Cardiac muscle cell (in vitro differentiated cells and primary cell): Measurements from ENCODE around the gene TRMT61A. TPM values are rescaled to one million over a fixed set of nuclear protein-coding genes. Genes with fewer than 3 reads are reported as not detected.

Experiments
- DNase-seq, 2 donors: peaks; one replicate each; pipeline versions ENCODE4 v3.0.0 to v3.0.0-alpha.2; 2010 to 2017; ENCODE audit warnings: low read depth in 1 of 2, low spot score in 1 of 2
- H3K27ac ChIP-seq: fragments of 200-600 bp; sonication (generic); 2 replicates; pipeline ENCODE4 v1.5.1; 2016
- H3K27me3 ChIP-seq: fragments of 200-600 bp; sonication (generic); 2 replicates; pipeline ENCODE4 v1.6.0; 2016; ENCODE audit warnings: control low read depth
- H3K36me3 ChIP-seq: fragments of 200-600 bp; sonication (generic); 2 replicates; pipeline ENCODE4 v1.5.1; 2016; ENCODE audit warnings: control low read depth
- H3K4me1 ChIP-seq: fragments of 200-600 bp; sonication (generic); 2 replicates; pipeline ENCODE4 v1.8.1; 2017; ENCODE audit warnings: low read depth, mild to moderate bottlenecking, mixed run types
- H3K4me3 ChIP-seq: fragments of 200-600 bp; sonication (generic); 2 replicates; pipeline ENCODE4 v1.5.1; 2016; ENCODE audit warnings: mild to moderate bottlenecking
- H3K9me3 ChIP-seq: fragments of 200-600 bp; sonication (generic); 2 replicates; pipeline ENCODE4 v1.5.1; 2017; ENCODE audit warnings: low read depth, mild to moderate bottlenecking, control low read depth
- polyA plus RNA-seq: library from polyadenylated mRNA; unstranded; fragments of >200 nt; fragmentation: Nextera tagmentation; extraction: Ambion mirVana; gene quantifications from 2 replicates; pipeline ENCODE4 v1.2.1, GENCODE V29; 2016
- total RNA-seq: library from RNA; depleted of rRNA; stranded (reverse); fragments of >200 nt; gene quantifications from 2 replicates; pipeline ENCODE4 v1.2.3, GENCODE V29; 2016
- TF ChIP-seq, protein P1 (sequence below): IDR thresholded peaks from 2 replicates; pipeline ENCODE4 v1.5.1; 2012; ENCODE audit warnings: low read depth, mild to moderate bottlenecking, low read length

The TRMT61A gene
- total RNA-seq, result 5.7 and 7.5 TPM in 2 replicates
- 5.6 and 7.4 TPM in 2 replicates for polyA plus RNA-seq

DNA sequence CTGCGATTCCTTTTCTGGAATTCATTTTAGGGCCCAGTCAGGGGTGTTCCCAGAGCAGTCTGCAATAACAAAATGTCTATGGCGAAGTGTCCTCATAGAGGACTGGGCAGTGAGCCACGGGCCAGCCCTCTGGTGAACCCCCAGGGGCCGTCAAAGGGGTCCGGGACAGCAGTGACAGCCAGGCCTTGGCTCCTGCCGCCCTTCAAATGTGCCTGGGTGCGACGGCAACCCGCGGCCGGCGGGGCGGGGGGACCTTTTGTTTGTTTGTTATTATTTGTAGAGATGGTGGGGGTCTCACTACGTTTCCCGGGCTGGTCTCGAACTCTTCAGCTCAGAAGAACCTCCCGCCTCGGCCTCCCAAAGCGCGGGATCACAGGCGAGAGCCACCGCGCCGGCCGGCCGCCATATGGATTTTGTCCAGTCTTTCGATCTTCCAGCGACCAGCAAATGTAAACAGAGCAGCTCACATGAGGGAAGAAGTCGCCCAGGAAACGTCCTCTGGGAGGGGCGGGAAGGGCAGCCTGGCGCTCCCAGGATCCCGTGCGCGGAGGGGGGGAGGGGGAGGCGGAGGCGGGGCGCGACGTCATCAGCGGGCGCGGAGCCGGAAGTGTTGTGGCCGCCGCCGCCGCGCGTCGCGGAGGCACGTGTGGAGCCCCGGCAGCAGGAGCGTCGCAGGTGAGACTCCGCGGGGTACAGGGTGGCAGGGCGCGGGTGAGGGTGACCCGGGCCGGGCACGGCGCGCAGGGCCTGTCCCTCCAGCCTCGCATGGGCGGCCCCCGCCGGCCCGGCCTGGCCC, at the start of gene TRMT61A:
Gene TRMT61A (plus strand): TSS at position 610 of the 796 bp plus-strand sequence. CDS start 783 bp downstream, outside the sequence.
- Histone ChIP-seq H3K36me3 (no peaks in the 10 kb centered on the region), H3K4me3 (peak within 1 kb of the TSS; percentile 70), H3K4me1 (peaks cover 9% of the 10 kb centered on the region), H3K27me3 (peaks cover 2% of the 10 kb centered on the region), H3K27ac (peak within 1 kb of the TSS; percentile 84), H3K9me3 (no peaks in the 10 kb centered on the region)
- peak; percentile 92 to 94 for DNase-seq
- TF ChIP-seq, protein P1, sequence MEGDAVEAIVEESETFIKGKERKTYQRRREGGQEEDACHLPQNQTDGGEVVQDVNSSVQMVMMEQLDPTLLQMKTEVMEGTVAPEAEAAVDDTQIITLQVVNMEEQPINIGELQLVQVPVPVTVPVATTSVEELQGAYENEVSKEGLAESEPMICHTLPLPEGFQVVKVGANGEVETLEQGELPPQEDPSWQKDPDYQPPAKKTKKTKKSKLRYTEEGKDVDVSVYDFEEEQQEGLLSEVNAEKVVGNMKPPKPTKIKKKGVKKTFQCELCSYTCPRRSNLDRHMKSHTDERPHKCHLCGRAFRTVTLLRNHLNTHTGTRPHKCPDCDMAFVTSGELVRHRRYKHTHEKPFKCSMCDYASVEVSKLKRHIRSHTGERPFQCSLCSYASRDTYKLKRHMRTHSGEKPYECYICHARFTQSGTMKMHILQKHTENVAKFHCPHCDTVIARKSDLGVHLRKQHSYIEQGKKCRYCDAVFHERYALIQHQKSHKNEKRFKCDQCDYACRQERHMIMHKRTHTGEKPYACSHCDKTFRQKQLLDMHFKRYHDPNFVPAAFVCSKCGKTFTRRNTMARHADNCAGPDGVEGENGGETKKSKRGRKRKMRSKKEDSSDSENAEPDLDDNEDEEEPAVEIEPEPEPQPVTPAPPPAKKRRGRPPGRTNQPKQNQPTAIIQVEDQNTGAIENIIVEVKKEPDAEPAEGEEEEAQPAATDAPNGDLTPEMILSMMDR, result no peak

DNA sequence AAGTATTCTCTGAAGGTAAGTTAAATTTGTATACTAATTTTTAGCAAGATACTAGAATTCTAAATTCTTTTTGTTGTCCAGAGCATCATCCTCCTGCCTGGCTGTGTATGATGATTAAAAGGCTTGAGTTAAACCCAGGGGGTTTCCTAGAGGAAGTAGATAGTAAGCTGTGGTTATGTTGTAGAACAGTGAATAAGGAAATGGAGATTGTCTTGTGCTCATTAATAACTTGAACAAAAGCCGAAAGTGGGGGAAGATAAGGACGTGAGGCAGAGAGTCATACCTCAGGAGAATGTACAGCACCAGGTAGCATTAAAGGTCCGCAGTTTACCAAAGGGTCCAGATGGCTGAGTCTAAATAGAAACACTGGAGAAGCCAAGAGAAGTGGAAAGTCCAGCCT, 48.4 kb upstream of the TRMT61A start:
- H3K36me3 ChIP-seq, result peaks cover 38% of the 10 kb centered on the region
- TF ChIP-seq, protein P1, result no peak

DNA sequence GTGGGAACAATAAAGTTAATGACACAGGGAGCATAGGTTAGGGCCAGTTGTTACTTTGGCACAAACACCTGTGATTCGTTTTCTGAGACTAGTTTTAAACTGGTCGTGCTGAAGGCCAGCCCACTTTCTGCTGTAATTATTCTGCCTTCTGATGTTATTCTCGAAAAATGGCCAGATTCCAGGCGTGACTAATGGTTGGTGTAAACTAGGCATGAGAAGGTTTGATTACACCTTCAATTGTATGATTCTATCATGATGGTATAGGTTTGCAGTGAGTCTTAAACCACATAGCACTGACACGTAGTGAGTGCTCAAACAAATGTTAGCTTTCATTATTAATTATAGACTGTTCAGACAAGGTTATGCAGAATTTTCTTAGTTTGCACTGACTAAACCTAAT, 45.4 kb upstream of the TRMT61A start:
- no peak overlapping the region for H3K4me3 ChIP-seq
- no peaks in the 10 kb centered on the region for H3K27me3 ChIP-seq
- no peak overlapping the region for H3K27ac ChIP-seq
- H3K9me3 ChIP-seq, result no peaks in the 10 kb centered on the region
- DNase-seq, result peak in 1 of 2 donors; percentile 64
- peaks cover 25% of the 10 kb centered on the region for H3K36me3 ChIP-seq
- TF ChIP-seq, protein P1, result no peak
- H3K4me1 ChIP-seq, result no peaks in the 10 kb centered on the region

More for the DNA sequence above, 48.4 kb upstream of the TRMT61A start:
- Histone ChIP-seq H3K4me3 (no peak overlapping the region), H3K27ac (no peak overlapping the region), H3K27me3 (no peaks in the 10 kb centered on the region), H3K9me3 (no peaks in the 10 kb centered on the region), H3K4me1 (no peaks in the 10 kb centered on the region)
- no peak for DNase-seq

DNA sequence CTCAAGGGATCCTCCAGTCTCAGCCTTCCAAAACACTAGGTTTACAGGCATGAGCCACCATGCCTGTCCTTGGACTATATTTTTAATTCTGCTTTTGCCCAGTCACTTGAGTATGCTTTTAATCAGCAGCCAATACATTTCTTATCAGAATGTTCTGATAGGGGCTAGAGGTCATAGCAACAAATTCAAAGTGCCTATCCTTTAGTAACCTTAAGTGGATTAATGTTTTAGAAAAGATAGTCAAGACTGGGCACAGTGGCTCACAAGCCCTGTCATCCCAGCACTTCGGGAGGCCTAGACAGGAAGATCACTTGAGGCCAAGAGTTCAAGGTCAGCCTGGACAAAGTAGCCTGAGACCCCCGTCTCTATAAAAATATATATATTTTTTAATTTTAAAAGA, 43.5 kb upstream of the TRMT61A start:
- no peaks in the 10 kb centered on the region for H3K4me1 ChIP-seq

GRCh38 chr14:103488071-103488470, 40.9 kb upstream of the TRMT61A start:
- no peaks in the 10 kb centered on the region for H3K27me3 ChIP-seq
- TF ChIP-seq, protein P1, result no peak
- no peak for DNase-seq
- H3K27ac ChIP-seq, result no peak overlapping the region
- no peaks in the 10 kb centered on the region for H3K9me3 ChIP-seq
- peaks cover 21% of the 10 kb centered on the region for H3K36me3 ChIP-seq
- H3K4me1 ChIP-seq, result no peaks in the 10 kb centered on the region
- H3K4me3 ChIP-seq, result no peak overlapping the region

More for the DNA sequence above, 43.5 kb upstream of the TRMT61A start:
- DNase-seq, result no peak
- Histone ChIP-seq H3K27ac (no peak overlapping the region), H3K4me3 (no peak overlapping the region), H3K27me3 (no peaks in the 10 kb centered on the region), H3K9me3 (no peaks in the 10 kb centered on the region), H3K36me3 (peaks cover 14% of the 10 kb centered on the region)
- TF ChIP-seq, protein P1, result no peak
